Prostate gland (tissue), 2 donors: Measurements from ENCODE around the gene EEF1AKMT1.

Experiments
- CTCF ChIP-seq, 4 experiments: fragments of 200-600 bp in 2 of 4; fragments of 450-650 bp in 2 of 4; sonication (generic) in 2 of 4; IDR thresholded peaks; 1 replicate in 3 of 4; 2 replicates in 1 of 4; pipeline ENCODE4 v1.5.1; 2016 to 2019; ENCODE audit warnings: antibody characterized with exemption in 4 of 4, mild to moderate bottlenecking in 2 of 4, moderate library complexity in 2 of 4
- POLR2A ChIP-seq: fragments of 450-650 bp; IDR thresholded peaks from one replicate; pipeline ENCODE4 v1.6.1; 2016; ENCODE audit warnings: antibody characterized with exemption, mild to moderate bottlenecking
- POLR2AphosphoS5 ChIP-seq: sonication (generic); formaldehyde crosslinking; IDR thresholded peaks from one replicate; pipeline ENCODE4 v1.6.1; 2017; ENCODE audit warnings: antibody characterized with exemption

GRCh38 chr13:20822406-20822805 is 48.6 kb upstream of the EEF1AKMT1 start:
- no peak for TF ChIP-seq CTCF (IDR thresholded peaks at IDR 0.05)
- TF ChIP-seq POLR2A = no peak
- TF ChIP-seq POLR2AphosphoS5 = no peak
